Trophoblast cell (in vitro differentiated cells and primary cell): ENCODE results near the gene MYRIP.

ENCODE experiments used
- DNase-seq, 2 donors: peaks; one replicate each; pipeline ENCODE4 v3.0.0-alpha.2; 2016
- H2AFZ ChIP-seq: 2 replicates; pipeline ENCODE4 v1.6.1; 2013; ENCODE audit warnings: low read length, moderate library complexity, mild to moderate bottlenecking; ENCODE audit not compliant: insufficient read depth, poor library complexity
- H2AK5ac ChIP-seq: 2 replicates; pipeline ENCODE4 v1.6.1; 2013; ENCODE audit warnings: mild to moderate bottlenecking, low read length
- H2BK120ac ChIP-seq: 2 replicates; pipeline ENCODE4 v1.6.1; 2013; ENCODE audit warnings: low read length, mild to moderate bottlenecking, moderate library complexity; ENCODE audit not compliant: insufficient read depth, poor library complexity
- H2BK12ac ChIP-seq: 2 replicates; pipeline ENCODE4 v1.6.1; 2013; ENCODE audit warnings: mild to moderate bottlenecking, low read length, moderate library complexity
- H2BK5ac ChIP-seq: 2 replicates; pipeline ENCODE4 v1.6.1; 2013; ENCODE audit warnings: low read length, low read depth, moderate library complexity, mild to moderate bottlenecking; ENCODE audit not compliant: poor library complexity
- H3K14ac ChIP-seq: 2 replicates; pipeline ENCODE4 v1.6.1; 2013; ENCODE audit warnings: mild to moderate bottlenecking, low read length
- H3K18ac ChIP-seq: 2 replicates; pipeline ENCODE4 v1.6.1; 2013; ENCODE audit warnings: mild to moderate bottlenecking, low read length
- H3K23ac ChIP-seq: 2 replicates; pipeline ENCODE4 v1.6.1; 2013; ENCODE audit warnings: low read length
- H3K27ac ChIP-seq: 2 replicates; pipeline ENCODE4 v1.5.1; 2013; ENCODE audit warnings: low read depth, mild to moderate bottlenecking, inconsistent platforms, low read length, moderate library complexity
- H3K27me3 ChIP-seq: 2 replicates; pipeline ENCODE4 v1.6.1; 2013; ENCODE audit warnings: inconsistent platforms, mild to moderate bottlenecking, low read length, moderate library complexity; ENCODE audit not compliant: insufficient read depth
- H3K36me3 ChIP-seq, 2 experiments: 1 replicate in 1 of 2; 2 replicates in 1 of 2; pipeline ENCODE4 v1.6.1; 2013; ENCODE audit warnings: low read length in 2 of 2, mild to moderate bottlenecking in 2 of 2, moderate library complexity in 1 of 2; ENCODE audit not compliant: insufficient read depth in 2 of 2, control insufficient read depth in 1 of 2
- H3K4ac ChIP-seq: 2 replicates; pipeline ENCODE4 v1.6.1; 2013; ENCODE audit warnings: low read depth, mild to moderate bottlenecking, low read length, moderate library complexity
- H3K4me1 ChIP-seq, 2 experiments: 1 replicate in 1 of 2; 2 replicates in 1 of 2; pipeline ENCODE4 v1.6.1; 2013; ENCODE audit warnings: low read length in 2 of 2, mild to moderate bottlenecking in 2 of 2, moderate library complexity in 1 of 2; ENCODE audit not compliant: insufficient read depth in 2 of 2, control insufficient read depth in 1 of 2
- H3K4me2 ChIP-seq: 2 replicates; pipeline ENCODE4 v1.6.1; 2013; ENCODE audit warnings: inconsistent platforms, mild to moderate bottlenecking, low read length, moderate library complexity
- H3K4me3 ChIP-seq: 2 replicates; pipeline ENCODE4 v1.5.1; 2013; ENCODE audit warnings: mild to moderate bottlenecking, low read depth, low read length, inconsistent platforms
- H3K79me1 ChIP-seq: one replicate; pipeline ENCODE4 v1.6.1; 2013; ENCODE audit warnings: low read length
- H3K79me2 ChIP-seq: 2 replicates; pipeline ENCODE4 v1.6.1; 2013; ENCODE audit warnings: low read length, mild to moderate bottlenecking; ENCODE audit not compliant: control insufficient read depth, insufficient read depth, poor library complexity
- H3K9ac ChIP-seq: 2 replicates; pipeline ENCODE4 v1.6.1; 2013; ENCODE audit warnings: mild to moderate bottlenecking, low read length
- H3K9me3 ChIP-seq: 2 replicates; pipeline ENCODE4 v1.6.1; 2013; ENCODE audit warnings: low read depth, mild to moderate bottlenecking, control low read depth, inconsistent platforms, low read length; ENCODE audit not compliant: insufficient read depth
- H4K12ac ChIP-seq: 2 replicates; pipeline ENCODE4 v1.6.1; 2013; ENCODE audit warnings: low read depth, mild to moderate bottlenecking, low read length, moderate library complexity
- H4K8ac ChIP-seq: 2 replicates; pipeline ENCODE4 v1.6.1; 2013; ENCODE audit warnings: low read depth, mild to moderate bottlenecking, low read length, moderate library complexity
- H4K91ac ChIP-seq: one replicate; pipeline ENCODE4 v1.6.1; 2013; ENCODE audit warnings: low read depth, mild to moderate bottlenecking, low read length, moderate library complexity
- WGBS: extraction: QIAGEN DNeasy Blood & Tissue Kit; methylation state at CpG from one replicate; pipeline ENCODE4 v1.1.7; 2013; ENCODE audit warnings: missing lambda C conversion rate; ENCODE audit not compliant: insufficient read length, insufficient coverage; ENCODE audit errors: extremely low coverage; 5-methylcytosine and 5-hydroxymethylcytosine counted together

The MYRIP gene

GRCh38 chr3:40008796-40009195 is 199.4 kb downstream of the MYRIP start:
- no peaks in the 10 kb centered on the region for H3K27me3 ChIP-seq
- no peak overlapping the region for H2AFZ ChIP-seq
- no peaks in the 10 kb centered on the region for H3K36me3 ChIP-seq
- no peak overlapping the region for H2BK120ac ChIP-seq
- H4K8ac ChIP-seq = no peak overlapping the region
- H2BK5ac ChIP-seq = no peak overlapping the region
- no CpG with 5 or more reads among the region's 3 CpGs for WGBS
- H2BK12ac ChIP-seq = no peak overlapping the region
- H3K18ac ChIP-seq = no peak overlapping the region
- no peaks in the 10 kb centered on the region for H3K79me1 ChIP-seq
- H2AK5ac ChIP-seq = no peak overlapping the region
- H3K4ac ChIP-seq = no peak overlapping the region
- no peaks in the 10 kb centered on the region for H3K4me1 ChIP-seq
- no peak overlapping the region for H4K91ac ChIP-seq
- no peak for DNase-seq
- no peak overlapping the region for H3K14ac ChIP-seq
- no peak overlapping the region for H3K4me2 ChIP-seq
- H3K79me2 ChIP-seq = no peaks in the 10 kb centered on the region
- no peak overlapping the region for H3K23ac ChIP-seq
- no peak overlapping the region for H3K27ac ChIP-seq
- H3K9me3 ChIP-seq = no peaks in the 10 kb centered on the region
- H4K12ac ChIP-seq = no peak overlapping the region
- no peak overlapping the region for H3K4me3 ChIP-seq
- H3K9ac ChIP-seq = no peak overlapping the region

GRCh38 chr3:40009991-40010390 is 200.6 kb downstream of the MYRIP start:
- Histone ChIP-seq H3K27me3 (no peaks in the 10 kb centered on the region), H3K79me2 (no peaks in the 10 kb centered on the region), H3K4ac (no peak overlapping the region), H2BK120ac (no peak overlapping the region), H3K18ac (no peak overlapping the region), H3K79me1 (no peaks in the 10 kb centered on the region), H4K91ac (no peak overlapping the region), H3K23ac (no peak overlapping the region), H3K27ac (no peak overlapping the region), H2BK12ac (no peak overlapping the region), H3K4me1 (no peaks in the 10 kb centered on the region), H3K4me3 (no peak overlapping the region), H3K9me3 (no peaks in the 10 kb centered on the region), H2AFZ (no peak overlapping the region), H4K12ac (no peak overlapping the region), H3K14ac (no peak overlapping the region), H3K4me2 (no peak overlapping the region), H2BK5ac (no peak overlapping the region), H3K9ac (no peak overlapping the region), H3K36me3 (no peaks in the 10 kb centered on the region), H2AK5ac (no peak overlapping the region), H4K8ac (no peak overlapping the region)
- DNase-seq = no peak
- no CpG with 5 or more reads among the region's 2 CpGs for WGBS

- H3K27me3 ChIP-seq = no peaks in the 10 kb centered on the region
- H3K18ac ChIP-seq = no peak overlapping the region
- H4K8ac ChIP-seq = no peak overlapping the region
- H3K36me3 ChIP-seq = no peaks in the 10 kb centered on the region
- H3K9ac ChIP-seq = no peak overlapping the region
- H2BK120ac ChIP-seq = no peak overlapping the region
- no peaks in the 10 kb centered on the region for H3K9me3 ChIP-seq
- H2BK5ac ChIP-seq = no peak overlapping the region
- DNase-seq = no peak
- no peak overlapping the region for H2BK12ac ChIP-seq
- H3K4me3 ChIP-seq = no peak overlapping the region
- H2AK5ac ChIP-seq = no peak overlapping the region
- H3K14ac ChIP-seq = no peak overlapping the region
- WGBS = no CpG with 5 or more reads among the region's 3 CpGs
- H3K4me2 ChIP-seq = no peak overlapping the region
- H3K23ac ChIP-seq = no peak overlapping the region
- no peaks in the 10 kb centered on the region for H3K79me2 ChIP-seq
- no peaks in the 10 kb centered on the region for H3K79me1 ChIP-seq
- no peaks in the 10 kb centered on the region for H3K4me1 ChIP-seq
- H4K91ac ChIP-seq = no peak overlapping the region
- no peak overlapping the region for H2AFZ ChIP-seq
- H4K12ac ChIP-seq = no peak overlapping the region
- no peak overlapping the region for H3K27ac ChIP-seq
- no peak overlapping the region for H3K4ac ChIP-seq
These were observed 203.0 kb downstream of the MYRIP start for GRCh38 chr3:40012381-40012780.

GRCh38 chr3:40016391-40016790 is 207.0 kb downstream of the MYRIP start:
- WGBS = no CpG with 5 or more reads among the region's 3 CpGs
- H2AK5ac ChIP-seq = no peak overlapping the region
- H3K79me2 ChIP-seq = no peaks in the 10 kb centered on the region
- no peaks in the 10 kb centered on the region for H3K79me1 ChIP-seq
- no peak overlapping the region for H3K14ac ChIP-seq
- no peak overlapping the region for H3K4me3 ChIP-seq
- H3K18ac ChIP-seq = no peak overlapping the region
- no peak overlapping the region for H3K23ac ChIP-seq
- H4K91ac ChIP-seq = no peak overlapping the region
- no peaks in the 10 kb centered on the region for H3K36me3 ChIP-seq
- H3K27ac ChIP-seq = no peak overlapping the region
- H3K9ac ChIP-seq = no peak overlapping the region
- no peak overlapping the region for H2AFZ ChIP-seq
- no peak overlapping the region for H4K8ac ChIP-seq
- H2BK120ac ChIP-seq = no peak overlapping the region
- no peaks in the 10 kb centered on the region for H3K27me3 ChIP-seq
- no peak overlapping the region for H4K12ac ChIP-seq
- H3K4ac ChIP-seq = no peak overlapping the region
- no peak for DNase-seq
- H2BK5ac ChIP-seq = no peak overlapping the region
- no peaks in the 10 kb centered on the region for H3K9me3 ChIP-seq
- no peak overlapping the region for H2BK12ac ChIP-seq
- H3K4me1 ChIP-seq = no peaks in the 10 kb centered on the region
- no peak overlapping the region for H3K4me2 ChIP-seq
